MM.1S (cell line): ENCODE measurements around the gene LHPP.

Source experiments
- EZH2 ChIP-seq: fragments of 300-600 bp; sonication (generic); optimal IDR thresholded peaks from 2 replicates; pipeline ENCODE3; 2017; ENCODE audit warnings: low read depth, mild to moderate bottlenecking, antibody characterized with exemption, low read length, mixed read lengths
- TF ChIP-seq, protein P1 (sequence below): fragments of 300-600 bp; sonication (generic); IDR thresholded peaks from 2 replicates; pipeline ENCODE4 v1.5.1; 2016; ENCODE audit warnings: antibody characterized with exemption, low read length, mixed read lengths

DNA sequence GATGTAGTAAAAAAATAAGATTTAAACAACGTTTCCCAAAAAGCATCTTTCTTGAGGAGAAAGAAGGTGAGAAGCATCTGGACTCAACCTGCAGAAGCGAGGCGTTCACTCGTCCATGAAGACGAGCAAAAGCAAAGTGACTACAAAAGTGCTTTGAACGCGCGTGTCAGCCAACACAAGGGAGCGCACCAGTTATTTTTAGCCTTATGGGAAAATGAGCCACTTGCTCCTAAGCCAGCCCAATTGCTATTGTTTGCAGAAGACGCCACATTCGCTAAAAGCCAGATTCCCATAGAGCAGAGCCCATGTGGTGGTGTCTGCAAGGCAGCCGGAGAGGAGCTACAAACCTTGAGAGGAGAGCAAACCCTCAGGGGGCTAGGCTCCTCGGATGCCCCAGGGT is 160.0 kb downstream of the LHPP start:
- no peak for TF ChIP-seq EZH2
- TF ChIP-seq, protein P1, sequence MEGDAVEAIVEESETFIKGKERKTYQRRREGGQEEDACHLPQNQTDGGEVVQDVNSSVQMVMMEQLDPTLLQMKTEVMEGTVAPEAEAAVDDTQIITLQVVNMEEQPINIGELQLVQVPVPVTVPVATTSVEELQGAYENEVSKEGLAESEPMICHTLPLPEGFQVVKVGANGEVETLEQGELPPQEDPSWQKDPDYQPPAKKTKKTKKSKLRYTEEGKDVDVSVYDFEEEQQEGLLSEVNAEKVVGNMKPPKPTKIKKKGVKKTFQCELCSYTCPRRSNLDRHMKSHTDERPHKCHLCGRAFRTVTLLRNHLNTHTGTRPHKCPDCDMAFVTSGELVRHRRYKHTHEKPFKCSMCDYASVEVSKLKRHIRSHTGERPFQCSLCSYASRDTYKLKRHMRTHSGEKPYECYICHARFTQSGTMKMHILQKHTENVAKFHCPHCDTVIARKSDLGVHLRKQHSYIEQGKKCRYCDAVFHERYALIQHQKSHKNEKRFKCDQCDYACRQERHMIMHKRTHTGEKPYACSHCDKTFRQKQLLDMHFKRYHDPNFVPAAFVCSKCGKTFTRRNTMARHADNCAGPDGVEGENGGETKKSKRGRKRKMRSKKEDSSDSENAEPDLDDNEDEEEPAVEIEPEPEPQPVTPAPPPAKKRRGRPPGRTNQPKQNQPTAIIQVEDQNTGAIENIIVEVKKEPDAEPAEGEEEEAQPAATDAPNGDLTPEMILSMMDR: no peak
